Mesenchymal stem cell (in vitro differentiated cells and primary cell): ENCODE results near the gene ZNF473.
"Not testable (repeated sequence)": the region's sequence is repeated elsewhere in the genome, so short reads cannot be mapped to it uniquely, and the experiment has no call there.

Source experiments
- DNase-seq: peaks from one replicate; pipeline ENCODE4 v3.0.0-alpha.2; 2013
- H2AFZ ChIP-seq: one replicate; pipeline ENCODE4 v1.6.1; 2013; ENCODE audit warnings: low read depth, mild to moderate bottlenecking, control low read depth, inconsistent platforms, low read length, moderate library complexity
- H2AK5ac ChIP-seq: 2 replicates; pipeline ENCODE4 v1.6.1; 2013; ENCODE audit warnings: low read length, moderate library complexity, mild to moderate bottlenecking, inconsistent platforms; ENCODE audit not compliant: severe bottlenecking
- H2BK120ac ChIP-seq: one replicate; pipeline ENCODE4 v1.6.1; 2013; ENCODE audit warnings: low read depth, mild to moderate bottlenecking, inconsistent platforms, low read length, moderate library complexity
- H2BK12ac ChIP-seq, 2 experiments: one replicate each; pipeline ENCODE4 v1.6.1; 2013; ENCODE audit warnings: inconsistent platforms in 2 of 2, low read length in 2 of 2, mild to moderate bottlenecking in 2 of 2, moderate library complexity in 2 of 2, control low read depth in 1 of 2
- H2BK15ac ChIP-seq: one replicate; pipeline ENCODE4 v1.6.1; 2013; ENCODE audit warnings: mild to moderate bottlenecking, low read depth, inconsistent platforms; ENCODE audit not compliant: poor library complexity, severe bottlenecking
- H2BK5ac ChIP-seq: 2 replicates; pipeline ENCODE4 v1.6.1; 2013; ENCODE audit warnings: low read depth, mild to moderate bottlenecking, low read length, control low read depth, inconsistent platforms; ENCODE audit not compliant: poor library complexity, severe bottlenecking
- H3K14ac ChIP-seq, 2 experiments: one replicate each; pipeline ENCODE4 v1.6.1; 2013; ENCODE audit warnings: inconsistent platforms in 2 of 2, low read length in 2 of 2, control low read depth in 1 of 2, mild to moderate bottlenecking in 1 of 2, moderate library complexity in 1 of 2
- H3K18ac ChIP-seq, 2 experiments: one replicate each; pipeline ENCODE4 v1.6.1; 2013; ENCODE audit warnings: inconsistent platforms in 2 of 2, low read length in 2 of 2, control low read depth in 1 of 2, low read depth in 1 of 2, mild to moderate bottlenecking in 1 of 2
- H3K23ac ChIP-seq, 2 experiments: one replicate each; pipeline ENCODE4 v1.6.1; 2013; ENCODE audit warnings: inconsistent platforms in 2 of 2, low read length in 2 of 2, mild to moderate bottlenecking in 2 of 2, moderate library complexity in 2 of 2, control low read depth in 1 of 2
- H3K27ac ChIP-seq: 2 replicates; pipeline ENCODE4 v1.5.1; 2013; ENCODE audit warnings: mild to moderate bottlenecking, moderate library complexity, low read length, control low read depth, inconsistent platforms; ENCODE audit not compliant: poor library complexity, severe bottlenecking
- H3K27me3 ChIP-seq, 2 experiments: 2 replicates each; pipeline versions ENCODE4 v1.6.1 to v1.7.0; 2013; ENCODE audit warnings: low read length in 2 of 2, mild to moderate bottlenecking in 2 of 2, moderate library complexity in 2 of 2, control low read depth in 1 of 2, inconsistent platforms in 1 of 2; ENCODE audit not compliant: control insufficient read depth in 1 of 2, insufficient read depth in 1 of 2
- H3K36me3 ChIP-seq, 2 experiments: 2 replicates each; pipeline versions ENCODE4 v1.6.1 to v1.7.0; 2013; ENCODE audit warnings: low read length in 2 of 2, control low read depth in 1 of 2, inconsistent platforms in 1 of 2, low read depth in 1 of 2, mild to moderate bottlenecking in 1 of 2; ENCODE audit not compliant: insufficient read depth in 2 of 2, control insufficient read depth in 1 of 2
- H3K4ac ChIP-seq, 2 experiments: one replicate each; pipeline ENCODE4 v1.6.1; 2013; ENCODE audit warnings: inconsistent platforms in 2 of 2, low read length in 2 of 2, mild to moderate bottlenecking in 2 of 2, moderate library complexity in 2 of 2, control low read depth in 1 of 2, low read depth in 1 of 2
- H3K4me1 ChIP-seq: 2 replicates; pipeline ENCODE4 v1.6.1; 2013; ENCODE audit warnings: low read depth, low read length, control low read depth; ENCODE audit not compliant: control insufficient read depth, insufficient read depth
- H3K4me2 ChIP-seq: 2 replicates; pipeline ENCODE4 v1.6.1; 2013; ENCODE audit warnings: low read length, mild to moderate bottlenecking, inconsistent platforms; ENCODE audit not compliant: poor library complexity, severe bottlenecking
- H3K4me3 ChIP-seq, 2 experiments: 2 replicates each; pipeline versions ENCODE4 v1.5.1 to v1.7.0; 2013; ENCODE audit warnings: low read length in 2 of 2, mild to moderate bottlenecking in 2 of 2, control low read depth in 1 of 2, low read depth in 1 of 2; ENCODE audit not compliant: insufficient read depth in 1 of 2
- H3K79me1 ChIP-seq: replicated peaks from 2 replicates; pipeline ENCODE4 v1.6.1; 2013; ENCODE audit warnings: mild to moderate bottlenecking, control low read depth, low read length, inconsistent platforms; ENCODE audit not compliant: poor library complexity, severe bottlenecking
- H3K9ac ChIP-seq: 2 replicates; pipeline ENCODE4 v1.7.0; 2013; ENCODE audit warnings: mild to moderate bottlenecking, low read length, moderate library complexity
- H3K9me3 ChIP-seq: 2 replicates; pipeline ENCODE4 v1.7.0; 2013; ENCODE audit warnings: mild to moderate bottlenecking, low read length; ENCODE audit not compliant: control insufficient read depth
- H4K8ac ChIP-seq: one replicate; pipeline ENCODE4 v1.6.1; 2013; ENCODE audit warnings: inconsistent platforms, mild to moderate bottlenecking, low read length, moderate library complexity
- H4K91ac ChIP-seq: one replicate; pipeline ENCODE4 v1.6.1; 2013; ENCODE audit warnings: mild to moderate bottlenecking, low read length, inconsistent platforms
- WGBS: methylation state at CpG from one replicate; pipeline ENCODE4 v1.1.7; 2013; ENCODE audit warnings: mixed read lengths; 5-methylcytosine and 5-hydroxymethylcytosine counted together

The ZNF473 gene

GRCh38 chr19:50047671-50048070 is 21.9 kb downstream of the ZNF473 start:
- Histone ChIP-seq H3K36me3 (peaks cover 55 to 57% of the 10 kb centered on the region in 2 experiments), H3K27ac (no peak overlapping the region), H3K9me3 (peaks cover 44% of the 10 kb centered on the region), H2BK12ac (no peak overlapping the region), H4K91ac (no peak overlapping the region), H3K9ac (no peak overlapping the region), H4K8ac (no peak overlapping the region), H3K27me3 (no peaks in the 10 kb centered on the region), H3K4me1 (no peaks in the 10 kb centered on the region), H3K14ac (no peak overlapping the region), H3K18ac (no peak overlapping the region), H2AFZ (no peak overlapping the region), H2BK15ac (no peak overlapping the region), H3K23ac (no peak overlapping the region), H3K4ac (no peak overlapping the region), H2BK5ac (no peak overlapping the region), H2AK5ac (no peak overlapping the region), H2BK120ac (no peak overlapping the region), H3K4me3 (no peak overlapping the region), H3K79me1 (peaks cover 7% of the 10 kb centered on the region), H3K4me2 (no peak overlapping the region)
- no peak for DNase-seq
- WGBS, result 97% methylated on average over 4 of the region's 4 CpGs

- no peak overlapping the region for H2BK12ac ChIP-seq
- no peak overlapping the region for H2AK5ac ChIP-seq
- peak; percentile 55 for DNase-seq
- H3K9ac ChIP-seq, result peak overlapping the region; percentile 97
- peaks cover 4% of the 10 kb centered on the region for H3K79me1 ChIP-seq
- H3K4ac ChIP-seq, result no peak overlapping the region
- peaks cover 19% of the 10 kb centered on the region for H3K9me3 ChIP-seq
- no peak overlapping the region for H2BK5ac ChIP-seq
- H4K91ac ChIP-seq, result no peak overlapping the region
- no peak overlapping the region for H3K4me2 ChIP-seq
- no peak overlapping the region for H2AFZ ChIP-seq
- H2BK15ac ChIP-seq, result no peak overlapping the region
- no peak overlapping the region for H3K18ac ChIP-seq
- no peak overlapping the region for H3K14ac ChIP-seq
- no peaks in the 10 kb centered on the region for H3K4me1 ChIP-seq
- 77% methylated on average over 49 of the region's 52 CpGs for WGBS
- no peaks in the 10 kb centered on the region for H3K27me3 ChIP-seq
- H3K23ac ChIP-seq, result no peak overlapping the region
- no peak overlapping the region for H2BK120ac ChIP-seq
- peak overlapping the region in 1 of 2 experiments; percentile 85 for H3K4me3 ChIP-seq
- H3K27ac ChIP-seq, result no peak overlapping the region
- peaks cover 27 to 30% of the 10 kb centered on the region in 2 experiments for H3K36me3 ChIP-seq
- no peak overlapping the region for H4K8ac ChIP-seq
Observed at GRCh38 chr19:50050406-50051227, 24.8 kb downstream of the ZNF473 start.

- not testable (repeated sequence) for H3K27ac ChIP-seq, H2BK120ac ChIP-seq, H2BK5ac ChIP-seq, H3K79me1 ChIP-seq, H4K8ac ChIP-seq, DNase-seq, H3K14ac ChIP-seq, H2BK12ac ChIP-seq, H3K18ac ChIP-seq, H3K4me2 ChIP-seq, H3K4me1 ChIP-seq, H3K27me3 ChIP-seq, H3K4ac ChIP-seq, H2AK5ac ChIP-seq, H2BK15ac ChIP-seq, H4K91ac ChIP-seq, H3K23ac ChIP-seq, H2AFZ ChIP-seq
- peak overlapping the region; percentile 97 for H3K9ac ChIP-seq
- H3K36me3 ChIP-seq, result peaks cover 19 to 22% of the 10 kb centered on the region in 2 experiments
- WGBS, result 89% methylated on average over 13 of the region's 16 CpGs
- peak overlapping the region in 1 of 2 experiments; percentile 85 for H3K4me3 ChIP-seq
- peaks cover 14% of the 10 kb centered on the region for H3K9me3 ChIP-seq
Observed at GRCh38 chr19:50051228-50051895, 25.6 kb downstream of the ZNF473 start.

- no peak overlapping the region for H3K23ac ChIP-seq
- no peak overlapping the region for H4K8ac ChIP-seq
- H3K4me2 ChIP-seq, result no peak overlapping the region
- no peak overlapping the region for H3K27ac ChIP-seq
- H2AFZ ChIP-seq, result no peak overlapping the region
- no peak overlapping the region for H2BK15ac ChIP-seq
- 85% methylated on average over 5 of the region's 8 CpGs for WGBS
- H3K4me3 ChIP-seq, result no peak overlapping the region
- no peak overlapping the region for H3K18ac ChIP-seq
- peaks cover 8% of the 10 kb centered on the region for H3K9me3 ChIP-seq
- H3K9ac ChIP-seq, result peak overlapping the region; percentile 97
- no peak overlapping the region for H3K4ac ChIP-seq
- H3K14ac ChIP-seq, result no peak overlapping the region
- no peak overlapping the region for H2BK120ac ChIP-seq
- no peak overlapping the region for H2AK5ac ChIP-seq
- no peak overlapping the region for H2BK5ac ChIP-seq
- H3K79me1 ChIP-seq, result no peaks in the 10 kb centered on the region
- peaks cover 13 to 16% of the 10 kb centered on the region in 2 experiments for H3K36me3 ChIP-seq
- H3K27me3 ChIP-seq, result no peaks in the 10 kb centered on the region
- no peak overlapping the region for H2BK12ac ChIP-seq
- H4K91ac ChIP-seq, result no peak overlapping the region
- no peak for DNase-seq
- H3K4me1 ChIP-seq, result no peaks in the 10 kb centered on the region
Observed at GRCh38 chr19:50051964-50052363, 26.2 kb downstream of the ZNF473 start.
